ENCODE data around the gene EXOC4.

The EXOC4 gene

GRCh38 chr7:133886797-133887196, 633.9 kb downstream of the EXOC4 start:
- H3F3A ChIP-seq (ENCODE audit: low read depth) = no peaks in the 10 kb centered on the region; the same call in 1 of the 2 replicates
- H3K4me2 ChIP-seq (ENCODE audit: low read depth, low read length, poor library complexity, severe bottlenecking) = no peak overlapping the region
- H3K9ac ChIP-seq (ENCODE audit: low read depth, low read length, poor library complexity, severe bottlenecking) = no peak overlapping the region
- peaks cover 20% of the 10 kb centered on the region for H3K4me1 ChIP-seq (ENCODE audit: insufficient read depth, low read length, poor library complexity, severe bottlenecking)
- no peaks in the 10 kb centered on the region for H3K27me3 ChIP-seq (ENCODE audit: insufficient read depth, low read length, poor library complexity, severe bottlenecking)
- no peak overlapping the region for H2AFZ ChIP-seq (ENCODE audit: low read length)
- H3K9me3 ChIP-seq (ENCODE audit: insufficient read depth, low read depth, low read length) = no peaks in the 10 kb centered on the region
- no peaks in the 10 kb centered on the region for H3K79me2 ChIP-seq (ENCODE audit: insufficient read depth, low read length)
- H3K9me2 ChIP-seq (replicated peaks; ENCODE audit: low read depth, low read length) = no peaks in the 10 kb centered on the region
- H4K20me1 ChIP-seq (ENCODE audit: insufficient read depth, low read length, poor library complexity, severe bottlenecking) = peaks cover 23% of the 10 kb centered on the region
- no peaks in the 10 kb centered on the region for H3K36me3 ChIP-seq (ENCODE audit: insufficient read depth, low read length)
- TF ChIP-seq EZH2phosphoT487 (IDR thresholded peaks at IDR 0.05; ENCODE audit: borderline replicate concordance) (no peak), CTCF (conservative IDR thresholded peaks at IDR 0.05; ENCODE audit: low read length) (no peak)
- no peak overlapping the region for H3K4me3 ChIP-seq (ENCODE audit: low read length, poor library complexity, severe bottlenecking)

GRCh38 chr7:133887459-133887858, 634.6 kb downstream of the EXOC4 start:
- Histone ChIP-seq H3K4me1 (ENCODE audit: insufficient read depth, low read length, poor library complexity, severe bottlenecking) (peaks cover 20% of the 10 kb centered on the region), H3K79me2 (ENCODE audit: insufficient read depth, low read length) (no peaks in the 10 kb centered on the region)
- no peak for TF ChIP-seq CTCF (conservative IDR thresholded peaks at IDR 0.05; ENCODE audit: low read length)
- TF ChIP-seq EZH2phosphoT487 (IDR thresholded peaks at IDR 0.05; ENCODE audit: borderline replicate concordance) = no peak

GRCh38 chr7:133888061-133888930, 635.4 kb downstream of the EXOC4 start:
- no peak overlapping the region for H3K4me3 ChIP-seq (ENCODE audit: low read length, poor library complexity, severe bottlenecking)
- H3K4me1 ChIP-seq (ENCODE audit: insufficient read depth, low read length, poor library complexity, severe bottlenecking) = peaks cover 14% of the 10 kb centered on the region
- H3K36me3 ChIP-seq (ENCODE audit: insufficient read depth, low read length) = no peaks in the 10 kb centered on the region
- no peak for TF ChIP-seq EZH2phosphoT487 (IDR thresholded peaks at IDR 0.05; ENCODE audit: borderline replicate concordance)
- TF ChIP-seq CTCF (conservative IDR thresholded peaks at IDR 0.05; ENCODE audit: low read length) = no peak
- no peaks in the 10 kb centered on the region for H3K27me3 ChIP-seq (ENCODE audit: insufficient read depth, low read length, poor library complexity, severe bottlenecking)
- no peaks in the 10 kb centered on the region for H3K9me3 ChIP-seq (ENCODE audit: insufficient read depth, low read depth, low read length)
- no peak overlapping the region for H3K4me2 ChIP-seq (ENCODE audit: low read depth, low read length, poor library complexity, severe bottlenecking)
- no peaks in the 10 kb centered on the region for H3K9me2 ChIP-seq (replicated peaks; ENCODE audit: low read depth, low read length)
- no peak overlapping the region for H3K9ac ChIP-seq (ENCODE audit: low read depth, low read length, poor library complexity, severe bottlenecking)
- peaks cover 9% of the 10 kb centered on the region for H4K20me1 ChIP-seq (ENCODE audit: insufficient read depth, low read length, poor library complexity, severe bottlenecking)
- H2AFZ ChIP-seq (ENCODE audit: low read length) = no peak overlapping the region
- no peaks in the 10 kb centered on the region for H3K79me2 ChIP-seq (ENCODE audit: insufficient read depth, low read length)
- H3F3A ChIP-seq (ENCODE audit: low read depth) = no peaks in the 10 kb centered on the region; the same call in 1 of the 2 replicates

More at GRCh38 chr7:133887459-133887858, 634.6 kb downstream of the EXOC4 start:
- no peak overlapping the region for H3K4me3 ChIP-seq (ENCODE audit: low read length, poor library complexity, severe bottlenecking)
- H3K9me2 ChIP-seq (replicated peaks; ENCODE audit: low read depth, low read length) = no peaks in the 10 kb centered on the region
- no peak overlapping the region for H3K4me2 ChIP-seq (ENCODE audit: low read depth, low read length, poor library complexity, severe bottlenecking)
- no peak overlapping the region for H2AFZ ChIP-seq (ENCODE audit: low read length)
- H4K20me1 ChIP-seq (ENCODE audit: insufficient read depth, low read length, poor library complexity, severe bottlenecking) = peaks cover 17% of the 10 kb centered on the region
- H3K9ac ChIP-seq (ENCODE audit: low read depth, low read length, poor library complexity, severe bottlenecking) = no peak overlapping the region
- no peaks in the 10 kb centered on the region for H3K27me3 ChIP-seq (ENCODE audit: insufficient read depth, low read length, poor library complexity, severe bottlenecking)
- no peaks in the 10 kb centered on the region for H3K9me3 ChIP-seq (ENCODE audit: insufficient read depth, low read depth, low read length)
- H3K36me3 ChIP-seq (ENCODE audit: insufficient read depth, low read length) = no peaks in the 10 kb centered on the region
- no peaks in the 10 kb centered on the region; the same call in 1 of the 2 replicates for H3F3A ChIP-seq (ENCODE audit: low read depth)
